Mesenchymal stem cell (in vitro differentiated cells and primary cell): ENCODE measurements around the gene RAPGEF4.

Experiments
- DNase-seq: peaks from one replicate; pipeline ENCODE4 v3.0.0-alpha.2; 2013
- H2AFZ ChIP-seq: one replicate; pipeline ENCODE4 v1.6.1; 2013; ENCODE audit warnings: low read depth, mild to moderate bottlenecking, control low read depth, inconsistent platforms, low read length, moderate library complexity
- H2AK5ac ChIP-seq: 2 replicates; pipeline ENCODE4 v1.6.1; 2013; ENCODE audit warnings: low read length, moderate library complexity, mild to moderate bottlenecking, inconsistent platforms; ENCODE audit not compliant: severe bottlenecking
- H2BK120ac ChIP-seq: one replicate; pipeline ENCODE4 v1.6.1; 2013; ENCODE audit warnings: low read depth, mild to moderate bottlenecking, inconsistent platforms, low read length, moderate library complexity
- H2BK12ac ChIP-seq, 2 experiments: one replicate each; pipeline ENCODE4 v1.6.1; 2013; ENCODE audit warnings: inconsistent platforms in 2 of 2, low read length in 2 of 2, mild to moderate bottlenecking in 2 of 2, moderate library complexity in 2 of 2, control low read depth in 1 of 2
- H2BK15ac ChIP-seq: one replicate; pipeline ENCODE4 v1.6.1; 2013; ENCODE audit warnings: mild to moderate bottlenecking, low read depth, inconsistent platforms; ENCODE audit not compliant: poor library complexity, severe bottlenecking
- H2BK5ac ChIP-seq: 2 replicates; pipeline ENCODE4 v1.6.1; 2013; ENCODE audit warnings: low read depth, mild to moderate bottlenecking, low read length, control low read depth, inconsistent platforms; ENCODE audit not compliant: poor library complexity, severe bottlenecking
- H3K14ac ChIP-seq, 2 experiments: one replicate each; pipeline ENCODE4 v1.6.1; 2013; ENCODE audit warnings: inconsistent platforms in 2 of 2, low read length in 2 of 2, control low read depth in 1 of 2, mild to moderate bottlenecking in 1 of 2, moderate library complexity in 1 of 2
- H3K18ac ChIP-seq, 2 experiments: one replicate each; pipeline ENCODE4 v1.6.1; 2013; ENCODE audit warnings: inconsistent platforms in 2 of 2, low read length in 2 of 2, control low read depth in 1 of 2, low read depth in 1 of 2, mild to moderate bottlenecking in 1 of 2
- H3K23ac ChIP-seq, 2 experiments: one replicate each; pipeline ENCODE4 v1.6.1; 2013; ENCODE audit warnings: inconsistent platforms in 2 of 2, low read length in 2 of 2, mild to moderate bottlenecking in 2 of 2, moderate library complexity in 2 of 2, control low read depth in 1 of 2
- H3K27ac ChIP-seq: 2 replicates; pipeline ENCODE4 v1.5.1; 2013; ENCODE audit warnings: mild to moderate bottlenecking, moderate library complexity, low read length, control low read depth, inconsistent platforms; ENCODE audit not compliant: poor library complexity, severe bottlenecking
- H3K27me3 ChIP-seq, 2 experiments: 2 replicates each; pipeline versions ENCODE4 v1.6.1 to v1.7.0; 2013; ENCODE audit warnings: low read length in 2 of 2, mild to moderate bottlenecking in 2 of 2, moderate library complexity in 2 of 2, control low read depth in 1 of 2, inconsistent platforms in 1 of 2; ENCODE audit not compliant: control insufficient read depth in 1 of 2, insufficient read depth in 1 of 2
- H3K36me3 ChIP-seq, 2 experiments: 2 replicates each; pipeline versions ENCODE4 v1.6.1 to v1.7.0; 2013; ENCODE audit warnings: low read length in 2 of 2, control low read depth in 1 of 2, inconsistent platforms in 1 of 2, low read depth in 1 of 2, mild to moderate bottlenecking in 1 of 2; ENCODE audit not compliant: insufficient read depth in 2 of 2, control insufficient read depth in 1 of 2
- H3K4ac ChIP-seq, 2 experiments: one replicate each; pipeline ENCODE4 v1.6.1; 2013; ENCODE audit warnings: inconsistent platforms in 2 of 2, low read length in 2 of 2, mild to moderate bottlenecking in 2 of 2, moderate library complexity in 2 of 2, control low read depth in 1 of 2, low read depth in 1 of 2
- H3K4me1 ChIP-seq: 2 replicates; pipeline ENCODE4 v1.6.1; 2013; ENCODE audit warnings: low read depth, low read length, control low read depth; ENCODE audit not compliant: control insufficient read depth, insufficient read depth
- H3K4me2 ChIP-seq: 2 replicates; pipeline ENCODE4 v1.6.1; 2013; ENCODE audit warnings: low read length, mild to moderate bottlenecking, inconsistent platforms; ENCODE audit not compliant: poor library complexity, severe bottlenecking
- H3K4me3 ChIP-seq, 2 experiments: 2 replicates each; pipeline versions ENCODE4 v1.5.1 to v1.7.0; 2013; ENCODE audit warnings: low read length in 2 of 2, mild to moderate bottlenecking in 2 of 2, control low read depth in 1 of 2, low read depth in 1 of 2; ENCODE audit not compliant: insufficient read depth in 1 of 2
- H3K79me1 ChIP-seq: replicated peaks from 2 replicates; pipeline ENCODE4 v1.6.1; 2013; ENCODE audit warnings: mild to moderate bottlenecking, control low read depth, low read length, inconsistent platforms; ENCODE audit not compliant: poor library complexity, severe bottlenecking
- H3K9ac ChIP-seq: 2 replicates; pipeline ENCODE4 v1.7.0; 2013; ENCODE audit warnings: mild to moderate bottlenecking, low read length, moderate library complexity
- H3K9me3 ChIP-seq: 2 replicates; pipeline ENCODE4 v1.7.0; 2013; ENCODE audit warnings: mild to moderate bottlenecking, low read length; ENCODE audit not compliant: control insufficient read depth
- H4K8ac ChIP-seq: one replicate; pipeline ENCODE4 v1.6.1; 2013; ENCODE audit warnings: inconsistent platforms, mild to moderate bottlenecking, low read length, moderate library complexity
- H4K91ac ChIP-seq: one replicate; pipeline ENCODE4 v1.6.1; 2013; ENCODE audit warnings: mild to moderate bottlenecking, low read length, inconsistent platforms
- WGBS: methylation state at CpG from one replicate; pipeline ENCODE4 v1.1.7; 2013; ENCODE audit warnings: mixed read lengths; 5-methylcytosine and 5-hydroxymethylcytosine counted together

RAPGEF4 gene

DNA sequence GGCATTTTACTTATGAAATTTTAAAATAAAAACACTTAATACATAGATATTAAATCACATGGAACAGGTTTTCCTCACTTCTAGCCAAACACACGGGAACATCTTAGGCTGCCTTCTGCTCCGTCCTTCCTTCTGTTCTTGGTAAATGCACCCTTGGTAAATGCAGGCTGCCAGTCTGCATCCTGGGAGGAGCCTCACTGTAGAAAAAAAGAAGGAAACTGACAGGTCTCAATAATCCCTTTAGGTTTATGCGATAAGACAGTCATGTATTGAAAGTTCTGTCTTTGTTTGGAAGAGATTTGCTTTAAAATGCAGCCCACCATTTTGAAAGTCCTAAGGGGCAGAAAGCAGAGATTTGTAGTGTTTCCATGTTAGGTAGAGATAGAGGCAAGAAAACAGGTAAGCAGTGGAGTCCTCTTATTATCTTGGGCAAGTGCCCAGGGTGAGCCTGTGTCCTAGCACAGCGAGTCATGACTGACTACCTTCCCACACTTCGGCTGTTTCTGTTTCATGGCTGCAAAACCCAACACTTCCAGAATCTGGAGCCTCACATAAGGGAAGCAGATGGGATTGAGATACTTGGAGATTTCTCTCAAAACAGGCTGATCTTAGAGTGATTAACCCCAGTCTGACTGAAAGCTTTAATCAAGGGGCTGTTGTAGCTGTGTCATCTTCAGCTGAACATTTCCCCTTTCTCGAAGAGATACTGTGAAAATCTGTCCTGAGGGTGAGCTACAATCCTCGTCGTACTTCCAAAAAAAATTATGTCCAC is 208.6 kb downstream of the RAPGEF4 start:
- Histone ChIP-seq H4K8ac (no peak overlapping the region), H2BK12ac (no peak overlapping the region), H3K14ac (no peak overlapping the region), H3K4me2 (no peak overlapping the region), H2AFZ (no peak overlapping the region), H2AK5ac (no peak overlapping the region), H3K27me3 (no peaks in the 10 kb centered on the region), H3K18ac (no peak overlapping the region), H3K9me3 (peaks cover 21% of the 10 kb centered on the region), H3K79me1 (no peaks in the 10 kb centered on the region), H3K4ac (no peak overlapping the region), H4K91ac (no peak overlapping the region), H2BK5ac (no peak overlapping the region), H3K36me3 (no peaks in the 10 kb centered on the region), H2BK15ac (no peak overlapping the region), H3K4me1 (no peaks in the 10 kb centered on the region), H3K27ac (no peak overlapping the region), H2BK120ac (no peak overlapping the region), H3K4me3 (no peak overlapping the region), H3K23ac (no peak overlapping the region), H3K9ac (no peak overlapping the region)
- 83% methylated on average over 7 of the region's 8 CpGs for WGBS
- no peak for DNase-seq

DNA sequence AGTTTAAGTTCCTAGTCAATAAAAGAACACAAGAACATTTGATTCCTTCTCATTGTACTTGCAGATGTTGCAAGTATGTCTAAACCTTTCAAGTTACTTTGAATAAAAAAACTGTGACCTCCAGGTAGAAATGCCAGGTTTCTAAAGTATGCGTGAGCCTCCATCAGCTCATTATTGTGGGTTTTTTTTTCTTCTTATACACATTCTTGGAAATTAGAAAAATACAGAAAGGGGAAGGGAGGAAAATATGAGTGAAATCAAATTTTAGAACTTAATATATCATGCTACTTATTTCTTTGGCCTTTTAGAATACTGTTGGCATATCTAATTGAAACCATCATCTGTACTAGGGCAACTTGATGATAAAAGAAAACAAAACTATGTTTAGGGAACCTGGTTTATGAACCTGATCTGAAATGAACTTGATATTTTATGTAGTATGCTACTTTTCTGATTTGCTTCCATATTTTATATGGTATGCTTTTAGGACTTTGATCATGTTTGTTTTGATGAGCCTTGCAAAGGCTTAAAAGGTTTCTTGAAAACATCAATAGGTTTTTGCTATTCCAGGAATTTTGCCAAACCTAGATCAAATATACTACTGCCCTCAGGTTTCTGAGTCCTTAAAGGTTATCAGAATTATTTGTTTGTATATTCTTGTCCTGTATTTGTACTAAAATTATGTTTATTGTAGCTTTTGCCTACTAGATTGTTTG is 209.3 kb downstream of the RAPGEF4 start:
- DNase-seq: no peak
- no CpG with 5 or more reads among the region's 1 CpG for WGBS
- no peaks in the 10 kb centered on the region for H3K4me1 ChIP-seq
- no peak overlapping the region for H2AK5ac ChIP-seq
- no peak overlapping the region for H2BK5ac ChIP-seq
- no peak overlapping the region for H2BK120ac ChIP-seq
- no peak overlapping the region for H2AFZ ChIP-seq
- no peak overlapping the region for H3K4me3 ChIP-seq
- H3K79me1 ChIP-seq: no peaks in the 10 kb centered on the region
- no peak overlapping the region for H3K9ac ChIP-seq
- peaks cover 17% of the 10 kb centered on the region for H3K9me3 ChIP-seq
- no peak overlapping the region for H3K4ac ChIP-seq
- no peaks in the 10 kb centered on the region for H3K27me3 ChIP-seq
- H3K4me2 ChIP-seq: no peak overlapping the region
- no peak overlapping the region for H4K91ac ChIP-seq
- no peak overlapping the region for H3K14ac ChIP-seq
- H3K23ac ChIP-seq: no peak overlapping the region
- H2BK15ac ChIP-seq: no peak overlapping the region
- no peak overlapping the region for H2BK12ac ChIP-seq
- H3K36me3 ChIP-seq: no peaks in the 10 kb centered on the region
- no peak overlapping the region for H3K27ac ChIP-seq
- H4K8ac ChIP-seq: no peak overlapping the region
- no peak overlapping the region for H3K18ac ChIP-seq

DNA sequence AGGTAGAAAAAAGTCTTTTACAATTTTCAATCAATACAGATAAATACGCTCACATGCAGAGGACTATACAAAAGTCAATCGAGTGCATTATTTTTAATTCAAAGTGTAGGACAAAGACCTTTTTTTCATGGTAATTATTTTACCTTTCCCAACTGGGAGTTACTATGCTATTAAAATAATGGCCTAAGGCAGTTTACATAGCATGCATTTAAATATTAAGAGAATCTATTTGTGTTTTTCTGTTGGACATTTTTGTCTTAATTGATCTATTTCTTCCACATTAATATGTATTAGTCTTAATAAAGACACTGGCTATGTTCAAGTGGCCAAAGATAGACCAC is 209.8 kb downstream of the RAPGEF4 start:
- no peak overlapping the region for H2AK5ac ChIP-seq
- no peak overlapping the region for H2BK12ac ChIP-seq
- no peak overlapping the region for H2BK15ac ChIP-seq
- H2BK120ac ChIP-seq: no peak overlapping the region
- WGBS: no CpG with 5 or more reads among the region's 2 CpGs
- H4K91ac ChIP-seq: no peak overlapping the region
- no peaks in the 10 kb centered on the region for H3K36me3 ChIP-seq
- DNase-seq: no peak
- no peak overlapping the region for H3K4ac ChIP-seq
- H3K79me1 ChIP-seq: no peaks in the 10 kb centered on the region
- no peak overlapping the region for H3K4me3 ChIP-seq
- H4K8ac ChIP-seq: no peak overlapping the region
- H3K4me1 ChIP-seq: no peaks in the 10 kb centered on the region
- H2AFZ ChIP-seq: no peak overlapping the region
- no peak overlapping the region for H3K18ac ChIP-seq
- H2BK5ac ChIP-seq: no peak overlapping the region
- no peaks in the 10 kb centered on the region for H3K27me3 ChIP-seq
- no peak overlapping the region for H3K14ac ChIP-seq
- H3K27ac ChIP-seq: no peak overlapping the region
- no peak overlapping the region for H3K9ac ChIP-seq
- H3K9me3 ChIP-seq: peaks cover 12% of the 10 kb centered on the region
- no peak overlapping the region for H3K4me2 ChIP-seq
- H3K23ac ChIP-seq: no peak overlapping the region

DNA sequence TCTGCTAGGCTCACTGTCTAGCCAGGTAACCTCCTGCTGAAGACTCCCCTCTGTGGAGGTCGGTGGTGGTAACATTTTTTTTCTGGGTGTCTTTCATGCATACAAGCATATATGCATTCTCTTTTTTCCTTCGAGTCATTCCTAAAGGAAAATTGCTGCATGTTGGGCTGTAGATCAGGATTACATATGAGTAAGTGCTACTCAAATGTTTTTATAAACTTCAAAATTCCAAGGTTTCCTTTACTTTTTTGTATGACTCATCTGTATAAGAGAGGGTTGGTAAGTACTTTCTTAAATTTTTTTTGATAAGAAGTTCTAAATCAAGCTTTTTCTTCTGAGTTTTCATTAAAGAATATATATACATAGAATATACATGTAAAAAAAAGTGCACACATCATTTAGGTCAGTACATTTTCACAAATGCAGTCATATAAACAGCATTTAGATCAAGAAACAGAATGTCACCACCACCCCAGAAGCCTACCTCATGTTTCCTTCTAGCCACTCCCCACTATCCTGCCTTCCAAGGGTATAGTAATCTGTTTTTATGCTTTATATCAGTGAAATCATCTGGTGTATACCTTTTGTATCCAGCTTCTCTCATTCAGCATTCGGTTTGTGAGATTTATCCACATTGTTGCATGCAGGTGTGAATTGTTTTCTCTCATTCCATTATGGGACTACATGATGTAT is 212.0 kb downstream of the RAPGEF4 start:
- no peak overlapping the region for H4K91ac ChIP-seq
- H3K4me2 ChIP-seq: no peak overlapping the region
- no peak overlapping the region for H3K27ac ChIP-seq
- no peak overlapping the region for H2BK12ac ChIP-seq
- DNase-seq: no peak
- H2AFZ ChIP-seq: no peak overlapping the region
- H3K4me1 ChIP-seq: no peaks in the 10 kb centered on the region
- no peak overlapping the region for H2BK5ac ChIP-seq
- WGBS: 95% methylated on average over 1 of the region's 3 CpGs
- H4K8ac ChIP-seq: no peak overlapping the region
- H3K18ac ChIP-seq: no peak overlapping the region
- H3K4me3 ChIP-seq: no peak overlapping the region
- no peak overlapping the region for H2BK120ac ChIP-seq
- no peak overlapping the region for H3K14ac ChIP-seq
- H3K4ac ChIP-seq: no peak overlapping the region
- no peak overlapping the region for H2AK5ac ChIP-seq
- no peak overlapping the region for H2BK15ac ChIP-seq
- no peak overlapping the region for H3K23ac ChIP-seq
- H3K79me1 ChIP-seq: no peaks in the 10 kb centered on the region
- H3K27me3 ChIP-seq: no peaks in the 10 kb centered on the region
- no peaks in the 10 kb centered on the region for H3K36me3 ChIP-seq
- H3K9ac ChIP-seq: no peak overlapping the region
- peaks cover 6% of the 10 kb centered on the region for H3K9me3 ChIP-seq
